Calu3 (cell line): Measurements from ENCODE around the gene TM4SF1. TPM values are rescaled to one million over a fixed set of nuclear protein-coding genes. Genes with fewer than 3 reads are reported as not detected.

Experiments used
- BruUV-seq: library from RNA; stranded (reverse); fragments of 400-500 nt; replicated peaks from 2 replicates; lab custom pipeline; 2021; lab: Mats Ljungman, UMichigan
- CTCF ChIA-PET: fragments of 300-600 bp; sonication (Branson Sonifier 250); formaldehyde crosslinking; loops from one replicate; lab custom pipeline; 2022; ENCODE audit warnings: antibody characterized with exemption; lab: Charles Lee
- DNase-seq: peaks from one replicate; pipeline ENCODE4 v3.0.0; 2022
- H3K27ac Mint-ChIP-seq: one replicate; pipeline ENCODE4 v1.8.0; 2022; ENCODE audit warnings: mixed read lengths; ENCODE audit not compliant: unreplicated experiment
- H3K27me3 Mint-ChIP-seq: one replicate; pipeline ENCODE4 v1.8.0; 2022; ENCODE audit warnings: mixed read lengths; ENCODE audit not compliant: unreplicated experiment
- H3K36me3 Mint-ChIP-seq: one replicate; pipeline ENCODE4 v1.8.0; 2022; ENCODE audit warnings: mild to moderate bottlenecking, moderate library complexity, mixed read lengths; ENCODE audit not compliant: insufficient read depth, unreplicated experiment
- H3K4me1 Mint-ChIP-seq: one replicate; pipeline ENCODE4 v1.8.0; 2022; ENCODE audit warnings: mild to moderate bottlenecking, low read depth, mixed read lengths; ENCODE audit not compliant: unreplicated experiment
- H3K4me3 Mint-ChIP-seq: one replicate; pipeline ENCODE4 v1.8.0; 2022; ENCODE audit warnings: mild to moderate bottlenecking, low read depth, moderate library complexity, mixed read lengths; ENCODE audit not compliant: unreplicated experiment
- H3K9me3 Mint-ChIP-seq: one replicate; pipeline ENCODE4 v1.8.0; 2022; ENCODE audit warnings: low read depth, mixed read lengths; ENCODE audit not compliant: unreplicated experiment
- CTCF ChIP-seq: fragments of 200-600 bp; IDR thresholded peaks from one replicate; pipeline ENCODE4 v1.8.0; 2022; ENCODE audit warnings: antibody characterized with exemption; ENCODE audit not compliant: unreplicated experiment
- intact Hi-C: fragments of 100-400 bp; cut with micrococcal nuclease; formaldehyde crosslinking; loops from one replicate; pipeline ENCODE4 v1.10.0; 2022; ENCODE audit not compliant: unreplicated experiment
- total RNA-seq: library from RNA; stranded (reverse); gene quantifications from 2 replicates; pipeline ENCODE4 v1.2.3, GENCODE V29; 2022

Gene TM4SF1
- total RNA-seq, 1 experiment from 2014 or later: 981 TPM

- CTCF ChIA-PET: no interaction called here
- no peak for TF ChIP-seq CTCF
- Mint-ChIP-seq H3K4me3 (no peak overlapping the region), H3K4me1 (peaks cover 7% of the 10 kb centered on the region), H3K27me3 (no peaks in the 10 kb centered on the region), H3K9me3 (peaks cover 4% of the 10 kb centered on the region), H3K36me3 (no peaks in the 10 kb centered on the region), H3K27ac (no peak overlapping the region)
- no TSS peak for BruUV-seq
- DNase-seq: no peak
- intact Hi-C loops: no loop called here
Measured at GRCh38 chr3:149321640-149322039, 55.8 kb downstream of the TM4SF1 start.

GRCh38 chr3:149321136-149321535, 56.3 kb downstream of the TM4SF1 start:
- Mint-ChIP-seq H3K27ac (no peak overlapping the region), H3K9me3 (peaks cover 4% of the 10 kb centered on the region), H3K4me3 (no peak overlapping the region), H3K36me3 (no peaks in the 10 kb centered on the region), H3K27me3 (no peaks in the 10 kb centered on the region), H3K4me1 (peaks cover 12% of the 10 kb centered on the region)
- no peak for TF ChIP-seq CTCF
- intact Hi-C loops: no loop called here
- DNase-seq: no peak
- no TSS peak for BruUV-seq
- CTCF ChIA-PET: no interaction called here

GRCh38 chr3:149319750-149320149, 57.7 kb downstream of the TM4SF1 start:
- Mint-ChIP-seq H3K36me3 (no peaks in the 10 kb centered on the region), H3K27ac (no peak overlapping the region), H3K4me3 (no peak overlapping the region), H3K27me3 (no peaks in the 10 kb centered on the region), H3K9me3 (peaks cover 4% of the 10 kb centered on the region), H3K4me1 (peaks cover 26% of the 10 kb centered on the region)
- no TSS peak for BruUV-seq
- no peak for DNase-seq
- CTCF ChIA-PET: interaction anchor here (1.0 kb wide), 1 partner anchor 20 kb away, joined by 5 read pairs; no protein-coding TSS in a partner anchor
- intact Hi-C loops: no loop called here
- no peak for TF ChIP-seq CTCF

Other genes with a start within 250 kb of the TM4SF1 start
- 46.4 and 49.5 TPM in 2 replicates for gene HPS3, start 248.0 kb downstream of the TM4SF1 start, total RNA-seq
- 4.0 and 5.4 TPM in 2 replicates for gene CP, start 155.8 kb downstream of the TM4SF1 start, total RNA-seq
- gene TM4SF18, start 44.0 kb downstream of the TM4SF1 start, total RNA-seq: 0.21 TPM in 1 of 2 replicates, not detected in the other
- gene TM4SF4, start 97.0 kb upstream of the TM4SF1 start, total RNA-seq: 257 and 881 TPM in 2 replicates